Progenitor cell of endocrine pancreas (in vitro differentiated cells): Measurements from ENCODE around the gene NIFK. TPM values are rescaled to one million over a fixed set of nuclear protein-coding genes. Genes with fewer than 3 reads are reported as not detected.
"Not testable (repeated sequence)": the region's sequence is repeated elsewhere in the genome, so short reads cannot be mapped to it uniquely, and the experiment has no call there.

Source experiments
- DNase-seq: peaks from one replicate; pipeline ENCODE4 v3.0.0; 2021; ENCODE audit warnings: low spot score; ENCODE audit not compliant: unreplicated experiment
- H3K27ac Mint-ChIP-seq: 2 replicates; pipeline ENCODE4 v1.8.0; 2021; ENCODE audit warnings: mild to moderate bottlenecking, moderate library complexity, mixed read lengths
- H3K27me3 Mint-ChIP-seq: 2 replicates; pipeline ENCODE4 v1.8.0; 2021; ENCODE audit warnings: mixed read lengths
- H3K36me3 Mint-ChIP-seq: 2 replicates; pipeline ENCODE4 v1.8.0; 2022; ENCODE audit warnings: mixed read lengths; ENCODE audit not compliant: insufficient read depth
- H3K4me1 Mint-ChIP-seq: 2 replicates; pipeline ENCODE4 v1.8.0; 2021; ENCODE audit warnings: low read depth, mixed read lengths
- H3K4me3 Mint-ChIP-seq: 2 replicates; pipeline ENCODE4 v1.8.0; 2021; ENCODE audit warnings: low read depth, mild to moderate bottlenecking, moderate library complexity, mixed read lengths
- H3K9me3 Mint-ChIP-seq: 2 replicates; pipeline ENCODE4 v1.8.0; 2021; ENCODE audit warnings: low read depth, mixed read lengths
- total RNA-seq: library from RNA; stranded (reverse); gene quantifications from 2 replicates; pipeline ENCODE4 v1.2.1, GENCODE V29; 2021
- TF ChIP-seq, protein P1 (sequence below): fragments of 200-600 bp; sonication (generic); IDR thresholded peaks from one replicate; pipeline ENCODE4 v1.5.0; 2021; ENCODE audit warnings: antibody characterized with exemption, mild to moderate bottlenecking; ENCODE audit not compliant: unreplicated experiment

Gene NIFK
- total RNA-seq, 1 donor from 2014 or later, result 45.0 TPM

DNA sequence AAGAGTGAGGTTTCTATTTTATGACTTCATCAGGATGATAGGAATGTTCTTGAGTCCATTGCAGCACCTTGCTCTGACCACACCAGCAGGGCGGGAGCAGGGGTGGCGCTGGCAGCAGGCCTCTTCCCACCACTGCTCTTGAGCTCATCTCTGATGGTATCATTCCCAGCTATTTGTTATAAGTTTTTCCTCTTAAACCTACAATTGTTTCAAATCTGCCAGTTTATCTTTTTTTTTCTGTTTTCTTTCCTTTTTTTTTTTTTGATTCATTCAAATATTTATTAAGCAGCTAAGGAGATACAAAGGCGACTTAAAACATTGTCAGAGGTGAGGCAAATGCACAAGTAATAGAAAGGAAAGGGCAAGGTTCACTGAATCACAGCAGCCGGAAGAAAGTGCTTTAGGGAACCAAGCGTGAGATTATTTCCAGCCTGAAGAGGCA is 28.7 kb downstream of the NIFK start:
- Mint-ChIP-seq H3K9me3 (no peaks in the 10 kb centered on the region), H3K4me3 (no peak overlapping the region), H3K4me1 (peaks cover 16% of the 10 kb centered on the region), H3K36me3 (no peaks in the 10 kb centered on the region), H3K27ac (peak overlapping the region; percentile 93), H3K27me3 (no peaks in the 10 kb centered on the region)
- DNase-seq, result no peak
- TF ChIP-seq, protein P1, sequence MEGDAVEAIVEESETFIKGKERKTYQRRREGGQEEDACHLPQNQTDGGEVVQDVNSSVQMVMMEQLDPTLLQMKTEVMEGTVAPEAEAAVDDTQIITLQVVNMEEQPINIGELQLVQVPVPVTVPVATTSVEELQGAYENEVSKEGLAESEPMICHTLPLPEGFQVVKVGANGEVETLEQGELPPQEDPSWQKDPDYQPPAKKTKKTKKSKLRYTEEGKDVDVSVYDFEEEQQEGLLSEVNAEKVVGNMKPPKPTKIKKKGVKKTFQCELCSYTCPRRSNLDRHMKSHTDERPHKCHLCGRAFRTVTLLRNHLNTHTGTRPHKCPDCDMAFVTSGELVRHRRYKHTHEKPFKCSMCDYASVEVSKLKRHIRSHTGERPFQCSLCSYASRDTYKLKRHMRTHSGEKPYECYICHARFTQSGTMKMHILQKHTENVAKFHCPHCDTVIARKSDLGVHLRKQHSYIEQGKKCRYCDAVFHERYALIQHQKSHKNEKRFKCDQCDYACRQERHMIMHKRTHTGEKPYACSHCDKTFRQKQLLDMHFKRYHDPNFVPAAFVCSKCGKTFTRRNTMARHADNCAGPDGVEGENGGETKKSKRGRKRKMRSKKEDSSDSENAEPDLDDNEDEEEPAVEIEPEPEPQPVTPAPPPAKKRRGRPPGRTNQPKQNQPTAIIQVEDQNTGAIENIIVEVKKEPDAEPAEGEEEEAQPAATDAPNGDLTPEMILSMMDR, result no peak

DNA sequence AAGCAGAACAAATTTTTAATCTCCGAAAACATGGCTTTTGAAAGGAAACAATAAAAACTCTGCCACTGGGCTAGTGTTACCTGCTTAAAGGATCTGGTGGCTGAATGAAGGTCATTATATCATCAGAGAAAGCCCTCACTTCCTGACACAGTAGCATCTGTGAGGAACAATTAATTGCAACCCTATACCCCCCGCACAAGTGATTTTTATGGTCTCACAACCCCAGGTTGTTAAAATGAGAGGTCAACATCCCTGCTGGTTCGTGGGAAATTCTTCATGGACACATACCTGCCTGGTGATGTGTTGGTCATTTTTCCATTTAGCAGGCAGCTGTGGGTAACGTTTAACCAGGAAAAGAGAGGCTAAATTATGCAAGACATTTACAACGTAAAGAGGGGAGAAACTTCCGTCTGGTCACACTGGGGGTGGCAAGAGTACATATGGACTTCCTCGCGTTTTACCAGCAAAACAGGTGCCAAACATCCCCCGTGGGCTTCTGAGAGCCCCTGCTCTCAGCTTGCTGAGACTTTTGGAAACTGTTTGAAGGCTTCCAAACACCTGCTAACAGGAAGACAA is 29.2 kb downstream of the NIFK start:
- Mint-ChIP-seq H3K4me1 (peaks cover 16% of the 10 kb centered on the region), H3K9me3 (no peaks in the 10 kb centered on the region), H3K4me3 (no peak overlapping the region), H3K27ac (peak overlapping the region; percentile 93), H3K36me3 (no peaks in the 10 kb centered on the region), H3K27me3 (no peaks in the 10 kb centered on the region)
- TF ChIP-seq, protein P1, result no peak
- no peak for DNase-seq

DNA sequence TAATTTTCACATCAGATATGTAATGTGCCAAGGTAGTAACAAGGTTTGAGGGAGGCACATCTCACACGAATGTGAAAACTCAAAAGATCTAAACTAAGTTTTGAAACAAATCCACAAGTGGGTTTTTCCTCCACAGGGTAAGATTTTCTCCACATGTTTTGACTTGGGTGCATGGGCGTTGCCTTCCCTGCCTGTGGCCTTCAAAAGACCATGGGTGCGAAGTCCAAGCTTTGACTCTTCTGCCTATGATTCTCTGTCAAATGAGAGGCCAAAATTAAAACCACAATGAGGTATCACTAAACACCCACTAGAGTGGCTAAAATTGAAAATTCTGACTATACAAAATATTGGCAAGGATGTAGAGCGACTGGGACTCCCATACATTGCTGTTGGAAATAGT is 30.7 kb downstream of the NIFK start:
- peaks cover 16% of the 10 kb centered on the region for H3K4me1 Mint-ChIP-seq
- no peaks in the 10 kb centered on the region for H3K27me3 Mint-ChIP-seq
- H3K27ac Mint-ChIP-seq, result no peak overlapping the region
- H3K36me3 Mint-ChIP-seq, result no peaks in the 10 kb centered on the region
- H3K9me3 Mint-ChIP-seq, result no peaks in the 10 kb centered on the region
- H3K4me3 Mint-ChIP-seq, result no peak overlapping the region
- TF ChIP-seq, protein P1, result no peak
- no peak for DNase-seq

DNA sequence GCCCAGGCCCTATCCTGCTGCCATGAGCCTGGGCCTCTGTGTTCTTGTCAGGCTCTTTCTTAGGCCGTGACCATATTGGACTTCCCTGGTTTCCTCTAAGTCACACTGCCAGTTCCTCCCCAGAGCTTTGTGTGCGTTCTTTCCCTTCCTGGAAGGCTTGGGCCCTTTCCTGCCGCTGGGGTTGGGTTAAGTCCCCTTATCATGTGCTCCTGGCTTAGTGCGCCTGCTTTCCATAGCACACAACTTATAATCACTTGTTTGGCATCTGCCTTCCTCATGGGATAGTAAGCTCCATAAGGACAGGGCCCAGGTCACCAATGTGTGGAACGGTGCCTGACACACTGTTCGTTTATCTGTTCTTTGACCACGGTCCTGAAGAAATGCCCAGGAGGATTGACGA is 31.3 kb downstream of the NIFK start:
- Mint-ChIP-seq H3K36me3 (no peaks in the 10 kb centered on the region), H3K27ac (no peak overlapping the region), H3K4me1 (peaks cover 16% of the 10 kb centered on the region), H3K9me3 (no peaks in the 10 kb centered on the region), H3K4me3 (no peak overlapping the region), H3K27me3 (no peaks in the 10 kb centered on the region)
- TF ChIP-seq, protein P1, result no peak
- DNase-seq, result no peak

DNA sequence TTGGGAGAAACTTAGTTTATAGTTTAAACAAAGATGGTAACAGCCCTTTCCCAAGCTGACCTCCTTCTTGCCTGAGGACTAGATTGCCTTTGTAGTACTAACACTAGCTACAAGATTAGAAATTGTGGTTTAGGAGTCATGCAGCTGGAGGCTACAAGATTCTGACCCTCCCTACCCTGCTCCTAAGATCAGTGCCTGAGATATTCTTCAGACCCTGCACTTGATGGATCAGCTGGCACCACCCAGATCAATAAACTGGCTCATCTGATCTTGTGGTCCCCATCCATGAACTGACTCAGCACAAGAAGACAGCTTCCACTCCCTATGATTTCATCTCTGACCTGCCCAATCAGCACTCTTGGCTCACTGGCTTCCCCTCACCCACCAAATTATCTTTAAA is 34.9 kb downstream of the NIFK start:
- not testable (repeated sequence) for H3K4me1 Mint-ChIP-seq, DNase-seq, H3K4me3 Mint-ChIP-seq, H3K27ac Mint-ChIP-seq, H3K27me3 Mint-ChIP-seq, H3K36me3 Mint-ChIP-seq, H3K9me3 Mint-ChIP-seq

DNA sequence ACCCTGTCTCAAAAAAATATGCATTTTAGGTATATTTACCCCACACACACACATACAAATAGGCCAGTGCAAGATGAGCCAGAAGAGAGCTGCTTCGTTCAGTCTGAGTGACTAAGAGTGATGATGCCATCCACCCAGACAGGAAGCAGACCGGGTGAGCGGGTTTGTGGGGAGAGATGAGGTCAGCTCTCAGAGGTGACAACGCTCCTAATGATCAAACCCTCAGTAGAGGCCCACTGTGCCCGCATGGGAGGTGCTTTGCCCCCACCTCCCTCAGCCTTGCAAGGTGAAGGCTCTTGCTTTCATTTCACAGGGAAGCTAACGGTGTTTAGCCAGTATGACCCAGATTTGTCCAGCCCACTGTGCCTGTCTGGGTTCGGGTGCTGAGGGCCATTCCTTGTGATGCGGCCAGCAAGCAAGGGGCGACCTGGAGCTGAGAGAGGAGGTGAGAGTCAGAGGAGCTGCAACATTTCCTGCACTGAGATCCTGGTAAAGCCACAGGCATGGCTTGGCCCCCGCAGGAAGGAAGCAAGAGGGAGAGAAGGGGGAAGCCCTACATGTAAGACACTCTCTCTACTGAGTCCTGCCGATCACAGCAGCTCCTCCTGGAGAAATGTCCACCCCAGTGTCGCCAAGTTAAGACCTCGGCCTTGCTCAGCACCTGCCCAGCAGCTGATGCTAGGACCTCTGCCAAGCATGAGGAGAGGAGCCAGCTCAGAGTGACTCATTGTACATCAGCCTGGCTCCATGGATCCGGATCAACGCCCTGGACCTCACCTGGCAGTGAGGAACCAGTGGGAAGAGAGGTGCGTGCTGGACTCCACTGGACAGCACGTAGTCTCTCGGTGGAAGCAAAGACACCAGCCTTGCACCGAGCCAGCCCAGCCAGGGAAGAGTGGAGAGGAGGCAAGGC is 37.0 kb downstream of the NIFK start:
- no peak for DNase-seq
- Mint-ChIP-seq H3K9me3 (no peaks in the 10 kb centered on the region), H3K27me3 (no peaks in the 10 kb centered on the region), H3K4me3 (no peak overlapping the region), H3K27ac (no peak overlapping the region), H3K36me3 (no peaks in the 10 kb centered on the region), H3K4me1 (peaks cover 7% of the 10 kb centered on the region)
- TF ChIP-seq, protein P1, result no peak
